ENCODE data around the gene MRPL41. TPM values are rescaled to one million over a fixed set of nuclear protein-coding genes. Genes with fewer than 3 reads are reported as not detected.

MRPL41 gene
- total RNA-seq, 8 experiments from 2014 or later, result 18.4 to 36.5 (median 29.6) TPM

GRCh38 chr9:137569609-137570203, 18.0 kb downstream of the MRPL41 start:
- peak in 2 of 8 experiments; percentile 3 to 9 for ATAC-seq (replicated peaks in 6 of 8)

DNA sequence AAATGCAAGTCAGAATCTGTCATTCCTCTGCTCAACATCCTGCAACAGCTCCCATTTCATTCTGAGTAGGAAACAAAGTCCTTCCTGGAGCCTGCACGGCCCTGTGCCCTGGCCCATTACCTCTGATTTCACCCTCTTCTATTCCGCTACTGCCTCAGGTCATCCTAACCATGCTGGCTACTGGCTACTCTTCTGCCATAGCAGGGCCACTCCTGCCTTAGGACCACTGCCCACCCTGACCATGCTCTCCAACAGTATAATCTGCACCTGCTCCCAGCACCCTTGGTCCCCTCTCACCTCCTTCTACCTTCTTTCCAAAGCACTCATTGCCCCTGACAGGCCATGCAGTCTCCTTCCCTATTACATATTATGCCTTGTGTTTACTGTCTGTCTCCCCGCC, 18.9 kb downstream of the MRPL41 start:
- Histone ChIP-seq H3K27ac (no peak overlapping the region), H3K4me3 (no peak overlapping the region), H3K4me1 (replicated peaks in 1 of 2) (peaks cover 5 to 6% of the 10 kb centered on the region in 2 donors)
- no peak for ATAC-seq (replicated peaks in 6 of 8)
- 89 to 100% (median 100%) methylated on average over 1 to 3 of the region's 3 CpGs; no CpG with 5 or more reads in 2 of the 10 experiments for WGBS, 10 experiments
- in situ Hi-C loops (cut with MboI; ENCODE audit: low pct_unique_long_range_greater_than_20kb in 2 of 9, low sequenced_read_pairs in 9 of 9, unreplicated experiment in 9 of 9), result no loop called here

More at GRCh38 chr9:137569609-137570203, 18.0 kb downstream of the MRPL41 start:
- 100% methylated on average over 2 of the region's 5 CpGs; no CpG with 5 or more reads in 9 of the 10 experiments for WGBS, 10 experiments
- in situ Hi-C loops (cut with MboI; ENCODE audit: low pct_unique_long_range_greater_than_20kb in 2 of 9, low sequenced_read_pairs in 9 of 9, unreplicated experiment in 9 of 9), result no loop called here
- Histone ChIP-seq H3K4me1 (replicated peaks in 1 of 2) (no peaks in the 10 kb centered on the region), H3K4me3 (no peak overlapping the region), H3K27ac (no peak overlapping the region)

DNA sequence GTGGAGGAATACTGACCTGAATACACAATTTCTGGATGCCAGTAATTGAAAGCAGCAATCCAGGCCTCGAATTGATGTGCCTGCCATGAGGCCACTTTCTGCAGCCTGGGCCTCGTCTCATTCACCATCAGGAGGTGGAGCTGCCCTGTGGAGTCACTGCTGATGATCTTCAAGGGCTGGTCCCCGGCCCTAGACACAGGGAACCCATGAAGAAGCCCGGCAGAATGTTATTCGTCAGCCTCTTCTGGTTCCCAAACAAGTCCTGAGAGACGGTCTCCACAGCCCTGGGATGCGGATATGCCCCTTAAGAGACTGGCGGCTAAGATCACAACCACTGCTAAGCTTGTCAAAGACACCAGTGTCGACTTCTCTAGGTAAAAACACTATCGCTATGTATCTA, 22.5 kb downstream of the MRPL41 start:
- H3K27ac ChIP-seq, result no peak overlapping the region
- ATAC-seq (replicated peaks in 6 of 8), result no peak
- H3K4me1 ChIP-seq (replicated peaks in 1 of 2), result peaks cover 26 to 28% of the 10 kb centered on the region in 2 donors
- WGBS, 10 experiments, result 60 to 100% (median 85%) methylated on average over 1 to 8 of the region's 10 CpGs; no CpG with 5 or more reads in 2 of the 10 experiments
- no peak overlapping the region for H3K4me3 ChIP-seq
- in situ Hi-C loops (cut with MboI; ENCODE audit: low pct_unique_long_range_greater_than_20kb in 2 of 9, low sequenced_read_pairs in 9 of 9, unreplicated experiment in 9 of 9), result no loop called here

- Histone ChIP-seq H3K4me3 (peak overlapping the region in 1 of 5 donors; percentile 10), H3K27ac (peak overlapping the region; percentile 49 to 67), H3K4me1 (replicated peaks in 1 of 2) (peaks cover 27 to 28% of the 10 kb centered on the region in 2 donors)
- 2 to 100% (median 70%) methylated on average over 1 to 9 of the region's 9 CpGs; no CpG with 5 or more reads in 2 of the 10 experiments for WGBS, 10 experiments
- peak; percentile 29 to 73 (median 68) for ATAC-seq (replicated peaks in 6 of 8)
- in situ Hi-C loops (cut with MboI; ENCODE audit: low pct_unique_long_range_greater_than_20kb in 2 of 9, low sequenced_read_pairs in 9 of 9, unreplicated experiment in 9 of 9), result loop anchor here in 1 of 9 experiments (25.0 kb wide), 1 partner anchor 112 kb away; no protein-coding TSS in a partner anchor
Observed at GRCh38 chr9:137575364-137575715, 23.7 kb downstream of the MRPL41 start.

- in situ Hi-C loops (cut with MboI; ENCODE audit: low pct_unique_long_range_greater_than_20kb in 2 of 9, low sequenced_read_pairs in 9 of 9, unreplicated experiment in 9 of 9), result loop anchor here in 1 of 9 experiments (25.0 kb wide), 1 partner anchor 111 kb away; no protein-coding TSS in a partner anchor
- Histone ChIP-seq H3K4me1 (replicated peaks in 1 of 2) (peaks cover 27 to 28% of the 10 kb centered on the region in 2 donors), H3K27ac (peak overlapping the region; percentile 27 to 49), H3K4me3 (peak overlapping the region in 1 of 5 donors; percentile 10)
- ATAC-seq (replicated peaks in 6 of 8), result peak in 1 of 8 experiments; percentile 0
- 68 to 82% (median 79%) methylated on average over 1 to 3 of the region's 12 CpGs; no CpG with 5 or more reads in 5 of the 10 experiments for WGBS, 10 experiments
Observed at GRCh38 chr9:137575716-137576411, 24.2 kb downstream of the MRPL41 start.

GRCh38 chr9:137578518-137579258, 27.0 kb downstream of the MRPL41 start, which contains the start of gene DPH7:
Gene DPH7 (minus strand): TSS chr9:137578925. CDS start chr9:137578777, 148 bp downstream.
- in situ Hi-C loops (cut with MboI; ENCODE audit: low pct_unique_long_range_greater_than_20kb in 2 of 9, low sequenced_read_pairs in 9 of 9, unreplicated experiment in 9 of 9), result loop anchor here in 1 of 9 experiments (25.0 kb wide), 1 partner anchor 109 kb away; no protein-coding TSS in a partner anchor
- ATAC-seq (replicated peaks in 6 of 8), result peak; percentile 87 to 96 (median 88)
- Histone ChIP-seq H3K4me3 (peak within 1 kb of the TSS; percentile 86 to 98 (median 97)), H3K4me1 (replicated peaks in 1 of 2) (peaks cover 27 to 28% of the 10 kb centered on the region in 2 donors), H3K27ac (peak within 1 kb of the TSS; percentile 92 to 98)
- WGBS, 10 experiments, result 0 to 13% (median 3%) methylated on average over 4 to 15 of the region's 82 CpGs; no CpG with 5 or more reads in 5 of the 10 experiments

DNA sequence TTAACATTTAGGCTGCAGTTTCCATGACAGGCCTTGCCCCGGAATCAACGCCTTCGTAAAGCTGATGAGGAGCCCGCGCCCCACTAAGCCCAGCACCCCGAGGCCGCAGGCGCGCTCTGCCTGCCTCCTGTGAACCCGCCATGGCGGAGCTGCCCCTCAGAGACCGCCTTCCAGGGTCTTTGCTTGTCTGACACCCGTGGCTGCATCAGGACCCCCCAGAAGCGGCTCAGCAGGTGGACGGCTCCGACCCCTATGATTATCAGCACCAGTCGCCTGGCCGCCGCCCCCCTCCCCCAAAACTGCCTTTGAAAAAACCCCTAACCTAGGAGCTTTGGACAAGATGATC, 27.6 kb downstream of the MRPL41 start:
- Histone ChIP-seq H3K4me3 (peak overlapping the region; percentile 86 to 98 (median 97)), H3K27ac (peak overlapping the region in 1 of 2 donors; percentile 98), H3K4me1 (replicated peaks in 1 of 2) (peaks cover 27 to 28% of the 10 kb centered on the region in 2 donors)
- in situ Hi-C loops (cut with MboI; ENCODE audit: low pct_unique_long_range_greater_than_20kb in 2 of 9, low sequenced_read_pairs in 9 of 9, unreplicated experiment in 9 of 9), result loop anchor here in 1 of 9 experiments (25.0 kb wide), 1 partner anchor 108 kb away; no protein-coding TSS in a partner anchor
- ATAC-seq (replicated peaks in 6 of 8), result peak in 1 of 8 experiments; percentile 21
- 6 to 71% (median 20%) methylated on average over 3 to 14 of the region's 19 CpGs; no CpG with 5 or more reads in 7 of the 10 experiments for WGBS, 10 experiments

GRCh38 chr9:137580209-137580953, 28.7 kb downstream of the MRPL41 start:
- no peak overlapping the region for H3K4me3 ChIP-seq

GRCh38 chr9:137580954-137581322, 29.3 kb downstream of the MRPL41 start:
- WGBS, 10 experiments, result 80 to 100% (median 92%) methylated on average over 1 to 3 of the region's 4 CpGs; no CpG with 5 or more reads in 6 of the 10 experiments
- ATAC-seq (replicated peaks in 6 of 8), result no peak
- in situ Hi-C loops (cut with MboI; ENCODE audit: low pct_unique_long_range_greater_than_20kb in 2 of 9, low sequenced_read_pairs in 9 of 9, unreplicated experiment in 9 of 9), result loop anchor here in 1 of 9 experiments (25.0 kb wide), 1 partner anchor 106 kb away; no protein-coding TSS in a partner anchor

More at GRCh38 chr9:137580209-137580953, 28.7 kb downstream of the MRPL41 start:
- in situ Hi-C loops (cut with MboI; ENCODE audit: low pct_unique_long_range_greater_than_20kb in 2 of 9, low sequenced_read_pairs in 9 of 9, unreplicated experiment in 9 of 9), result loop anchor here in 1 of 9 experiments (25.0 kb wide), 1 partner anchor 107 kb away; no protein-coding TSS in a partner anchor
- Histone ChIP-seq H3K4me1 (replicated peaks in 1 of 2) (peaks cover 22 to 24% of the 10 kb centered on the region in 2 donors), H3K27ac (no peak overlapping the region)
- 84 to 100% (median 87%) methylated on average over 1 to 6 of the region's 23 CpGs; no CpG with 5 or more reads in 5 of the 10 experiments for WGBS, 10 experiments
- no peak for ATAC-seq (replicated peaks in 6 of 8)

GRCh38 chr9:137581361-137582285, 29.9 kb downstream of the MRPL41 start:
- Histone ChIP-seq H3K4me1 (replicated peaks in 1 of 2) (peaks cover 12 to 15% of the 10 kb centered on the region in 2 donors), H3K4me3 (no peak overlapping the region), H3K27ac (no peak overlapping the region)
- no peak for ATAC-seq (replicated peaks in 6 of 8)
- in situ Hi-C loops (cut with MboI; ENCODE audit: low pct_unique_long_range_greater_than_20kb in 2 of 9, low sequenced_read_pairs in 9 of 9, unreplicated experiment in 9 of 9), result loop anchor here in 1 of 9 experiments (25.0 kb wide), 1 partner anchor 106 kb away; no protein-coding TSS in a partner anchor
- WGBS, 10 experiments, result 73 to 100% (median 97%) methylated on average over 1 to 11 of the region's 22 CpGs; no CpG with 5 or more reads in 3 of the 10 experiments

More at GRCh38 chr9:137580954-137581322, 29.3 kb downstream of the MRPL41 start:
- no peak overlapping the region for H3K4me3 ChIP-seq
- no peak overlapping the region for H3K27ac ChIP-seq
- H3K4me1 ChIP-seq (replicated peaks in 1 of 2), result peaks cover 18 to 22% of the 10 kb centered on the region in 2 donors
